ENCODE results near the gene VIPR2.

The VIPR2 gene

DNA sequence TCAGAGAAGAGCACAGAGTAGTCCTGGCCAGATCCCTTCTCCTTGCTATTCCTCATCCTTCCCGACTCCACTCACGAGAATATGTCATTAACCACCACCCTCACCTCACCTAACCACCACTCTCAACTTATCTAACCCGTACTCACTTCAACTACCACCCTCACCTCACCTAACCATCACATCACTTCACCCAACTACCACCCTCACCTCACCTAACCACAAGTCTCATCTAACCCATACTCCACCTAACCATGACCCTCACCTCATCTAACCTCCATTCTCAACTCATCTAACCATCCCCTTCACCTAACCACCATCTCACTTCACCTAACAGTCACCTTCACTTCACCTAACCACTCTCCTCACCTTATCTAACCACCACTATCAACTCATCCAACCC is 85.0 kb downstream of the VIPR2 start:
- TF ChIP-seq SIN3A (IDR thresholded peaks at IDR 0.05; ENCODE audit: borderline replicate concordance, insufficient read depth, low read length) (no peak), POLR2AphosphoS5 (IDR thresholded peaks at IDR 0.05; ENCODE audit: low read depth, low read length) (no peak)
- TF ChIP-seq, protein P1, sequence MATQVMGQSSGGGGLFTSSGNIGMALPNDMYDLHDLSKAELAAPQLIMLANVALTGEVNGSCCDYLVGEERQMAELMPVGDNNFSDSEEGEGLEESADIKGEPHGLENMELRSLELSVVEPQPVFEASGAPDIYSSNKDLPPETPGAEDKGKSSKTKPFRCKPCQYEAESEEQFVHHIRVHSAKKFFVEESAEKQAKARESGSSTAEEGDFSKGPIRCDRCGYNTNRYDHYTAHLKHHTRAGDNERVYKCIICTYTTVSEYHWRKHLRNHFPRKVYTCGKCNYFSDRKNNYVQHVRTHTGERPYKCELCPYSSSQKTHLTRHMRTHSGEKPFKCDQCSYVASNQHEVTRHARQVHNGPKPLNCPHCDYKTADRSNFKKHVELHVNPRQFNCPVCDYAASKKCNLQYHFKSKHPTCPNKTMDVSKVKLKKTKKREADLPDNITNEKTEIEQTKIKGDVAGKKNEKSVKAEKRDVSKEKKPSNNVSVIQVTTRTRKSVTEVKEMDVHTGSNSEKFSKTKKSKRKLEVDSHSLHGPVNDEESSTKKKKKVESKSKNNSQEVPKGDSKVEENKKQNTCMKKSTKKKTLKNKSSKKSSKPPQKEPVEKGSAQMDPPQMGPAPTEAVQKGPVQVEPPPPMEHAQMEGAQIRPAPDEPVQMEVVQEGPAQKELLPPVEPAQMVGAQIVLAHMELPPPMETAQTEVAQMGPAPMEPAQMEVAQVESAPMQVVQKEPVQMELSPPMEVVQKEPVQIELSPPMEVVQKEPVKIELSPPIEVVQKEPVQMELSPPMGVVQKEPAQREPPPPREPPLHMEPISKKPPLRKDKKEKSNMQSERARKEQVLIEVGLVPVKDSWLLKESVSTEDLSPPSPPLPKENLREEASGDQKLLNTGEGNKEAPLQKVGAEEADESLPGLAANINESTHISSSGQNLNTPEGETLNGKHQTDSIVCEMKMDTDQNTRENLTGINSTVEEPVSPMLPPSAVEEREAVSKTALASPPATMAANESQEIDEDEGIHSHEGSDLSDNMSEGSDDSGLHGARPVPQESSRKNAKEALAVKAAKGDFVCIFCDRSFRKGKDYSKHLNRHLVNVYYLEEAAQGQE (IDR thresholded peaks at IDR 0.05; ENCODE audit: insufficient read depth in 1 of 2, low read depth in 2 of 2, low read length in 2 of 2), result no peak

DNA sequence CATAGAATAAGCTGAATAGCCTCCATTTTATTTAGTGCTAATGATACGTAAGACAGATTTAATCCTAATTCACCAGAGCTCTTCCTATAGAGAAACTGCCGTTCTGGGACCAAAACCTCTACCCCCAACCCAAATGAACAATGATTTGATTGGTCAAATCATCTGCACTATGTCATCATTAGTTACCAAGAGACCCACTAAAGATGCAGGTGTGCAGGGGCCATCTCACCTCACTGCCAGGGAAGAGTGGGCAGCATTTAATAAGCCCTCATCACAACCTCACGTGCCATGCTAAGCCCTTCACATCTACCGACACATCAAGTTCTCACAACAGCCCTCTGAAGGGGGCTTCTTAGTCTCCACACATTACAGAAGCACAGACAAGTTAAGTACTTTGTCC is 87.0 kb downstream of the VIPR2 start:
- TF ChIP-seq POLR2AphosphoS5 (IDR thresholded peaks at IDR 0.05; ENCODE audit: low read depth, low read length), result no peak
- TF ChIP-seq SIN3A (IDR thresholded peaks at IDR 0.05; ENCODE audit: borderline replicate concordance, insufficient read depth, low read length), result no peak
- TF ChIP-seq, protein P1 (IDR thresholded peaks at IDR 0.05; ENCODE audit: insufficient read depth in 1 of 2, low read depth in 2 of 2, low read length in 2 of 2), result no peak

DNA sequence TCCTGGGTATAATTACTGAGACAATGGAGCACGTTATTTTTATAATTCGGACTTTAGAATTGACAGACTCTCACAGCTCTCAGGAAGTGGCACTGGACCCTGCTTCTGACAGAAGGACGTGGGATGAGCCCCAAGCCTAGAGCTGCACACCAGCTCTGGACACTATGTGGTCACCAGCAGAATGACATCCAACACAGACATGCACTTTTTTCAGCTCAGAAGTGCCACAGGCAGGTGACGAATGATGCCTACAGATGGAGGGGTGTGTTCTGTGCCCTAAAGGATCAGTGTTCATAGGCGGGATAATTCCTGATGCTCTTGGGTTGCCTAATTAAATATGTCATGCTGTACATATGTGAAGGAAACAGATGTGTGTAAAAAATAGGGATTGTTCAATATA is 87.9 kb downstream of the VIPR2 start:
- TF ChIP-seq POLR2AphosphoS5 (IDR thresholded peaks at IDR 0.05; ENCODE audit: low read depth, low read length) (no peak), FOXP2 (optimal IDR thresholded peaks at IDR 0.05; ENCODE audit: borderline replicate concordance, extremely low read depth, extremely low read length, insufficient read depth) (no peak), TAF1 (IDR thresholded peaks at IDR 0.05; ENCODE audit: borderline replicate concordance, insufficient read depth, low read length) (no peak), SIN3A (IDR thresholded peaks at IDR 0.05; ENCODE audit: borderline replicate concordance, insufficient read depth, low read length) (no peak)
- TF ChIP-seq, protein P1 (IDR thresholded peaks at IDR 0.05; ENCODE audit: insufficient read depth in 1 of 2, low read depth in 2 of 2, low read length in 2 of 2), result no peak

DNA sequence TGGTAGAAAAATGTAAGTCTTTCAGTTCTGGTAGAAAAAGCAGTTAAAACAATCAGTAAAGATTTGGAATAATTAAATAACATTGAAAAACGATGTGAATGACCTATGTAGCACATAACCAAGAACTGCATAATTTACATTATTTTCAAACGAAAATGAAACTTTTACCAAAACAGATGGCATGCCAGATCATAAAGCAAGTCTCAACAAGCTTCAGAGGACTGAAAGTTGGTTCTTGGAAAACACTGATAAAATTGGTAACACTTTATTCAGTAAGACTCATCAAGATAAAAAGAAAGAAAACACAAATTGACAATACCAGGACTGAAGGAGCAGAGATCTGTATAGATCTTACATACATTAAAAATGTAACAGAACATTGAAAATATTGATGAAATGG is 92.8 kb downstream of the VIPR2 start:
- TF ChIP-seq SIN3A (IDR thresholded peaks at IDR 0.05; ENCODE audit: borderline replicate concordance, insufficient read depth, low read length), result no peak
- no peak for TF ChIP-seq FOXP2 (optimal IDR thresholded peaks at IDR 0.05; ENCODE audit: borderline replicate concordance, extremely low read depth, extremely low read length, insufficient read depth)
- TF ChIP-seq, protein P1 (IDR thresholded peaks at IDR 0.05; ENCODE audit: insufficient read depth in 1 of 2, low read depth in 2 of 2, low read length in 2 of 2), result no peak
- no peak for TF ChIP-seq POLR2AphosphoS5 (IDR thresholded peaks at IDR 0.05; ENCODE audit: low read depth, low read length)
- TF ChIP-seq TAF1 (IDR thresholded peaks at IDR 0.05; ENCODE audit: borderline replicate concordance, insufficient read depth, low read length), result no peak

DNA sequence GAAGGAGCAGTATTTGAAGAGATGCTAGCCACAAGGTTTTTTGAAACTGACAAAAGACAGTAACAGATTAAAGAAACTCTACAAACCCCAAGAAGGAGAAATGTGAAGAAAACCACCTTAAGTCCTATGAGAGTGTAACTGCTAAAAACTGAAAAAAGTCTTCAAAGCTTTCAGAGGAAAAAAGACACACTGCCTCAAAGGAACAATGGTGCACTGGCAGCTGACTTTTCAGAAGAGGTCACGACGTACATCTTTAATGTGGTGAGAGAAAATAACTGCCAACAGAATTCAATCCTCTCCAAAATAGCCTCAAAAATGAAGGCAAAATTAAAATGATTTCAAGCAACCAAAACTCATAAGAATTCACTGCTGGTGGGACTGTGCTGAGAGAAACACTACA is 94.0 kb downstream of the VIPR2 start:
- no peak for TF ChIP-seq POLR2AphosphoS5 (IDR thresholded peaks at IDR 0.05; ENCODE audit: low read depth, low read length)
- no peak for TF ChIP-seq TAF1 (IDR thresholded peaks at IDR 0.05; ENCODE audit: borderline replicate concordance, insufficient read depth, low read length)
